NCI-H187 (cell line): ENCODE measurements around the gene NOS1AP.

Experiments
- DNase-seq, 2 experiments: peaks; one replicate each; lab custom pipeline; 2025; lab: John Stamatoyannopoulos, UW

NOS1AP gene

DNA sequence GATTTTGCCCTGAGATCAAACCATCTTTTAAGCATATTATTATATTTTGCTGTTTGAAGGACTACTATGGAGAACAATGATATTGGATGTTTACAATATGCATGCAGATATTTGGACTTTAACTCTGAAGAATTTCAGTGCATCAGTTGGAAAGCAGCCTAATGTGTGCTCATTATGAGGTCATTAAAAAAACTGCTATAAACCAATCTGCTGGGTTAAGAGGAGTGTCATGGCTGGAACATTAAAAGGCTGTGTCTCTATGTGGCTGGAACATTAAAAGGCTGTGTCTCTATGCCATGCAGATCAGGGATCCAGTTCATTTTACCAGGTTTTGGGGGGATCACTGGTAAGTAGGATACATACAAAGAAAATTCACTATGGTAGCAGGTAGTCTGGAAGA is 229.5 kb downstream of the NOS1AP start:
- no peak for DNase-seq

DNA sequence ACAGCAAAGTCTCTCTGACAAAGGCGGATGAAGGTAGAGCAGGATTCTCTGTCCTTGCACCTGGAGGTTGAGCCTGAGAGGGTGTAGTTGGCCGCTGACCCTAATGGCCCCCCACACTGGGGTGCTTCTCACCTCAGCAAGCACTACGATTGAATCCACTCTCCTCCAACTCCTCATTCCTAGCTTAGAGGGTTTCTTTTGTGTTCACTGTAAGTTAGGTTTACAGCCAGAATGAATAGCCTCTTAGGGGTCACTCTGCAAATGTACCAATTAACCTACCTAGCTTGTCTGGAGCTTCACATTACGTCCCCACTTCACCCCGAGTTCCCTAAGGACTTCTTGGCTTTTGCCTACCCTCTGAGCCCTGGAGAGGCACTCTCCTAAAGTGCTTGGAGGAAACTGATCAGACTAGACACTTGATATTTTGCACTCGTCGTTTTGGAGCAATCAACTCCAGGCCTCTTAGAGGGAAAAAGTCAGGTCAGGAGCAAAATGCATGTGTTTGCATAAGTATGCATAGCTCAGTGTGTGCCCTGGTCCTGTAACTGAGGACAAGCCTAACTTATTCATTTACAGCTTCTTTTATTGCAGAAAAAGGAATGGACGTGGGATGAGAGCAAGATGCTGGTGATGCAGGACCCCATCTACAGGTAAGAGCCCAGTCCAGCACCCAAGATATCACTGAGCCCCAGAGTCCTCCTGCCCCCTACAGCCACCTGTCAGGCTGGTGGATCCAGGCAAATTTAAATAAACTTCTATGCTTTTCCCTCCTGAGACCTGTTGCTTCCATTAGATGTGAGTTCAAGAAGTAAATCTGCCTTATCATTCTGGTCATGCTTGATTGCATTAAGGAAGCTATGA is 230.8 kb downstream of the NOS1AP start:
- DNase-seq = peak; percentile 93 to 94

DNA sequence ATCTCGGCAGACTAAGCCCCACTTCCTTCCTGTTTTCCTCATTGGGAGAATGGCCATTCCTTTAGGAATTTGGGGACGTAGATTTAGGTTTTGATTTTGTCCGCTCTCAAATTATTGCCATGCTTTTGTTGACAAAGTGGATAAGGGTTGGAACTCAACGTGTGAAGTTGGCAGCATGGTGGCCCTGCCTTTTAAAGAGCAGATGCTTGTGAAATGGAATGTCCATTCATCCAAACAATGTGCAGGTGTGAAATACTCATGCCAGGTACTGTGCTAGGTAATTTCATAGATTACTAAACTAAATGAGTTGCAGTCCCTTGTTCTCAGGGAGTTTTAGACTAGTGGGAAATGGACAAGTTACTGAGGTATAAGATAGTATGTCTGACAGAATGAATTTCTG is 232.2 kb downstream of the NOS1AP start:
- DNase-seq = no peak

DNA sequence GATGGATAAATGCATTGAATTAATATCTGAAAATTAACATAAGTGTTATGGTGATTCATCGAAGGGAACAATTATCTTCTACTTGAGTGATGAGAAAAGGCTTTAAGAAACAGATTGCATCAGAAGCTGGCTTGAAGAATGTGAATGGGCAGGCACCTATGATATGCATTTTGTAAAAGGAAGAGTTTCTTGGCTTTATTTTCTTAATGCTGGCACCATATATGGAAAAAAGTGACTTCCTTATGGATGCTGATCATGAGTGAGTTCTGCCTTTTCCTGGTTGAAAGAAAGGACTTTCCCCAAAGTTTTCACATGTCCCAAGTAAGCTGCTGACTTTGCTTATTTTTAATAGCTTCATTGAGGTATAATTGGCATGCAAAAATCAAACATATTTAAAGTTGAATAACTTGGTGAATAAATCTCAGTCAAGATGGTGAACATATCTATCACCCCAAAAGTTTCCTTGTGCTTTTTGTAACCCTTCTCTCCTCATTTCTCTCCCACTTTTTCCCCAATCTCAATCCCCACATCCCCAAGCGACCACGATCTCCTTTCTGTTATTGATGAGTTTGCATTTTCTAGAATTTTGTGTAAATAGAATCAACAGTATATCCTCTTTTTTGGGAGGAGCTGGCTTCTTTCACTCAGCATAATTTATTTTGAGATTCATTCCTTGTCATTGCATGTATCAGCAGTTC is 233.0 kb downstream of the NOS1AP start:
- DNase-seq = no peak

DNA sequence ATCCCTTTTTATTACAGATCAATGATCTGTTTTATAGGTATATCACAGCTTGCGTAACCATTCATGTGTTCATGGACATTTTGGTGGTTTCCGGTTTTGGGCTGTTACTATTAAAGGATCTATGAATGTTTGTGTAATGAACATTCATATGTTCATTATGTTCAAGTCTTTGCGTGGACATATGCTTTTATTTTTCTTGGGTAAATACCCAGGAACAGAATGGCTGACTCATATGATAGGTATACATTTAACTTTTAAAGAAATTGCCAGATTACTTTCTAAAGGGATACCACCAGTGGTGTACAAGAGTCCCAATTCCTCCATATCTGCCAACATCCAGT is 233.5 kb downstream of the NOS1AP start:
- no peak for DNase-seq

DNA sequence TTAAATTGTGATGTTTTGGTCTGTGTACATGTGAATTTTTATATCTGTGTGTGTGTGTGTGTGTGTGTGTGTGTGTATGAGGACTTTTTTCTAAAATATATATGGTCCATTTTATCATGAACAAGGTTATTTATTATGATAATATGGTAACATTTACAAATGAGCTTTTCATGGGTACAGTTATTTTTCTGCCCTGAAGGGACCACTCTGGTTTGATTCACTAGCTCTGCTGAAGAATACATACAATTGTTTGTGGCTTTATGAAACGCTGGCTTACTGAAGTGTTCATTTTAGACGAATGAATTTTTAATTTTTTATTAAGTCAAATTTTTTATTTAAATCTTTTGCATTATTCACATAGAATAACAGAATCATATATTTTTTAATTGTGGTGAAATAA is 235.2 kb downstream of the NOS1AP start:
- DNase-seq = no peak

DNA sequence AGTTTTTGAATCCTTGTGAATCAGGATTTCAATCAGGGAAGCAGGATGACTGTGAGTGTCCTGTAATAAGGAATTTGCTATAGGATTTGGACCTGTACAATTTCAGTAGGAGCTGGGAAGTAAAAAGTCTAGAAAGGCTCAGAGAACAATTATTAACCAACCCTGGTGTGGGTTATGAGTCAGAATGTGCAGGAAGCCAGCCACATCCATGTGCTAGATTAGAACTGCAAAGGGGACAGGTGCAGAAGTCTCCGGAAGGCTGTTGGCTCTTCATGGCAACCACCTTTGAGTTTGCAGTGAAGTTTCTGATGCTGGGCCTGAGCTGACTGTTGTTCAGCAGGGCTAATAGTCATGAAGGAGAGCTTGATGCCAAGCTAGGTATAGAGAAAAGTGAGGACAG is 236.5 kb downstream of the NOS1AP start:
- DNase-seq = no peak

DNA sequence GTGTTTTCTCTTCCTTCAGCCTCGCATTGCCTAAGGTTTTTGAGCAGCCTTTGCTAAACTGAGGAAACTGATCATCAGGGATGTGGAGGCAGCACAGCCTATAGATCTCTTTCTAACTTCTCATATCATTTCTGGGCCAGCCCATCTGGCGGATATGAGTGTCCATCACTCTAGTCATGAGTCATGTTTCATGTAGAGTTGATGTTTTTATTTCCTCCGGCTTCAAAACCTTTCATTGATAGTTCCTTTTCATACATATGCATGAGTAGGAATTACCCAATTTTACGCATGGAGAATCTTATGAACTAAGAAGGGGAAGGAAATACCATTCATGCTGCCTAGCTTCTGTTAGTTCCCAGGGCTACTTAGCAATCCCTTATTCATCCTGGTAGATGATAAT is 240.8 kb downstream of the NOS1AP start:
- no peak for DNase-seq

DNA sequence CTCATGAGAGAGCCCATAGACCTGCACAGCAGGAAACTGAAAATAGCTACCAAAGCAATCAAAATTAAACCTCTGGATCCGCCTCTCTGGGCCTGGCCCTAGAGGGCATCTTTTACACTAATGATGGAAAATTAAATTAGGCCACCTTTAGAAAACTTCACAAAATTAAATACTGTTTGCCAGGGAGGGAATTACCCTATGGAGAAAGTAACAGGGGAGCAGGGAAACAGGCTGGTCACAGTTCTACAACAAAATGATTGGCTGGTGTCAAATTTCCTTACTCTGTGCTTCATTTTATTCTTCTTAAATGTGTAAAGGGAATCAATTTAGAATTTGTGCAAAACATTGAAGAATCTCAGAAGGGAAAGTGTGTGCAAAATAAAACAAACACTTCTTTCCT is 244.7 kb downstream of the NOS1AP start:
- no peak for DNase-seq

DNA sequence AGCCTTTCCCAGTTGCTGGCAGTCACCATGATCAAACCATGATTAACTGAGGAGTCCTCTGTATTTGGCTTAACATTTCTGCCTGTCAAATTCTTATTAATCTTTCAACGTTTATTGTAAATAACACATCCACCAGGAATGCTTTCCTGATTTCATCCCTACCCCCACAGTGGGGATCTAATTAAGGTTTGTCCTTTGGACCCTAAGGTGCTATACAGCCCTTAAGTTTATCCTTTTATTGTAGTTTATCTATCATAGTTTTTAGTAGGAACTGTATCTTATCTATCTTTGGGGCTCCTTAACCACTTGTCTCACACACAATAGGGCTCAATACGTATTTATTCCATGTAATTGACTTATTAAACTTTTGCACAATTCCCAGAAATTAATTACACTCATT is 246.2 kb downstream of the NOS1AP start:
- no peak for DNase-seq

DNA sequence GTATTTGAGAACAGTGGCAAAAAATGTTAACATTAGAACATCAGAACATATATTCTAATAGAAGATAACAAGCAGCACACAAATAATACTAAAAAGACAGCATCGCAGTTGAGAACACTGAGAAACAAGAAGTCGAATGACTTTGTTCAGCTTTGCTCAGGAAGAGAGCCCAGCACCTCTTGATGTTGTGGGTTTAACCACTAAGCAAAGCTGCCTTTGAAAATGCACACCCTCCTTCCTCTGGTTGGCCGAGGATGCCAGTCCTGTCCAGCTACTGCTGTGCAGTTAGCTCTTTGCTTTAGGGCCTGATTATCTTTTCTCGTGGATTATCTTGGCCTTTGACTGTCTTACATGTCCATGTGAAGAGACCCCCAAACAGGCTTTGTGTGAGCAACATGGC is 246.7 kb downstream of the NOS1AP start:
- DNase-seq = no peak

DNA sequence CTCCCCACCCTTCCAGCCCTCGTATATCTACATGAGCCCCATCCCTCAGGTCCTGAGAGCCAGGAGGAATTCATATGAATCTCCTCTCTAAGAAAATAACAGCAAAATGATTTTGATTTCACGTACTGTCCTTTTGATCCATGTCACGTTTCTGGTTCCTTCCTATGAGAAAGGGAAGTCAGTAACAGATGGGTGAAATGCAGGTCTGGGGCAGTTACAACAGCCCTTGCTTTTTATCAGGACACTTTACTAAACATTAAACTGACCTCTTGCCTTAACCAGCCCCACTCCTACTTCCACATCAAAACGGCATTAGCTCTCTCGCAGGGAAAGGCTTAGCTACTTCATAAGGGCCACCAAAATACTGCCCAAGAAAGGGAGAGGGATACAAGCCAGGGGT is 248.1 kb downstream of the NOS1AP start:
- no peak for DNase-seq

DNA sequence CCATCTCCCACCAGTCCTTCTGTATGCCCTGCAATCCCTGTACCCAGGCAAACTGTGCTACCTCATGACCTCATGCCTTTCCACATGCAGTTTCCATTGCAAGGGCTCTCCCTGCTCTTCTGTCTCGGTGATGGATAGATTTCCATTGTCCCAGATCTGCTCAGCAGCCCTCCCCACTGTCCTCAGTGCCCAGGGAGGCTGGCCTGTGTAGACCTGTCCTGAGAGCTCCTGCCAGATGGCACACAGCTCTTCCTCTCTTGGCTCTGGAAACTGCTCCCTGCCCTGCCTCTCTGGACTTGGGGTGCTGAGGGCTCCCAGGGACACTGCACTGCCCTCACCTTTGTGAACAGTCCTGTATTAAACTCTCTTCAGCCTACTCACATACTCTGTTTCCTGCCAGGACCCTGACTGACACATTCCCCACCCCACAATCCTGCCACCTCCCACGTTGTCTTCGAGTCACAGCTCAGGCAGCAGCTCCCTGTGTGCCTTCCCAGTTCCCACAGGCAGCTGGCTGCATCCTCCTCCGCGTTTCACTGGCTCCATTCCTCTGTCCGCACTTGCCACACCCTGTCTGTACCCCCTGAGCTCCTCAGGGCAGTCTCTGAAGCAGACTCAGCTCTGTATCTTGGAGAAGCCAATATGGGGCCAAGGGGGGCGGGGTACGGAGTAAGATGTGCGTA is 250.1 kb downstream of the NOS1AP start:
- no peak for DNase-seq

DNA sequence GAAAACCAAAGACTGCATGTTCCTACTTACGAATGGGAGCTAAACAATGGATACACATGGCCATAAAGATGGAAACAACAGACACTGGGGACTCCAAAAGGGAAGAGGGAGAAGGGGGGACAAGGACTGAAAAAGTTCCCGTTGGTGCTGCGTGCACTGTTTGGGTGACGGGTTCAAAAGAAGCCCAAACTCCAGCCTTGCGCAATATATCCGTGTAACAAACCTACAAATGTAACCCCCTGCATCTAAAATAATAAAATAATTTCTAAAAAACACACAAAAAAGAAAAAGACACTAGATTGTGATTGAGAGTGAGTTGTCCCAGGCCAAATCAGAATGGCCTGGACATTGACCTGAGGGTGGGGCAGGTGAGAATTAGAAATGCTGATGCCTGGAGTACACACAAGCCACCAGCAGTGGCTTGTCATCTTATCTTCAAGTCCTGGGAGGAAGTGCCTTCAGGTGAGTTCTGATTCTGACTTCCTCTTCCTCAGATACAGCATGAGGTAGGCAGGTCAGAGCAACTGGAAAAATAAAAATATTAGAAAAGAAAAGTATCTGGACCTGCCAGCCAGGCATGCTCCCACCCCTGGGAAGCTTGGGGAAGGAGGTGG is 252.4 kb downstream of the NOS1AP start:
- no peak for DNase-seq

DNA sequence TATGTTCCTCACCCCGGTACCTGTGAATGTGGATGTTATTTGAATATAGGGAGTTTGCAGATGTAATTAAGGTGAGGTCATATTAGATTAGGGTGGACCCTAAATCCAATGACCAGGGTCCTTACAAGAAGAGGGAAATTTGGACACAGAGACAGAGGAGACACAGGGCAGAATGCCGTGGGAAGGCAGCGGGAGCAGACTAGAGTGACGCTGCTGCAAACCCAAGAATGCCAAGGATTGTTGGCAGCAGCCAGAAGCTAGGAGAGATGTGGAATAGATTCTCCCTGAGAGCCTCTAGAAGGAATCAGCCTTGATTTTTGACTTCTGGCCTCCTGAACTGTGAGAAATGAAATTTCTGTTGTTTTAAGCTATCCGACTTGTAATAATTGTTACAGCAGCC is 253.5 kb downstream of the NOS1AP start:
- no peak for DNase-seq

DNA sequence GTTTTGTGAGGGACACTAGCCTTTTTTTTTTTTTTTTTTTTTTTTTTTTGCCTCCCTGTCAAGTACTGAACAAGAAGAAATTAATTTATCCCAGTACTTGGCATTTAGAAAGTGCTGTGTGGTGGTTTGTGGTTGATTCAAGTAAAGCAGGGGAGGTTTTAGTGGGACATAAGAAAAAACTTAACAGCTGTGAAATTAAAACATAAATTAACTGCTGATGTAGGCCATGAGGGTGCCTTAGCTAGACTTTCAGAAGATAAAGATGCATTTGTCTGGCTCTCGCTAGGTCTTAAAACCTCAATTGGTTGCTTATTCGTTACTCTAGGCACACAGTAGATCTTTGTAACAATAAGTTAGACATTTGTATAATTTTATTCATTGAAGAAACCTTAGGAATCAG is 254.9 kb downstream of the NOS1AP start:
- no peak for DNase-seq

DNA sequence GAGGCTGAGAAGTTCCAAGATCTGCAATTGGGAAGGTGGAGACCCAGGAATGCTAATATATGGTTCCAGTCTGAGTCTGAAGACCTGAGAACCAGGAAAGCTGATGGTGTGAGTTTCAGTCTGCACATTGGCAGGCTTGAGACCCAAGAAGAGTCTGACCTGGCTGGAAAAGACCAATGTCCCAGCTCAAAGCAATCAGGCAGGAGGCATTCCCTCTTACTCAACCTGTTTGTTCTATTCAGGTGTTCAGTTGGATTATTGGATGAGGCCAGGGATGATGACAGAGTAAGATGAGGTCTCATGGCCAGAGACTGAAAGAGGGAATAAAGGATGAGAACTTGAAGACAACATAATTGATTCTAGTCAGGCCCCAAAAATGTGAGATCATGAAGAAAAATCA is 257.1 kb downstream of the NOS1AP start:
- DNase-seq = no peak

DNA sequence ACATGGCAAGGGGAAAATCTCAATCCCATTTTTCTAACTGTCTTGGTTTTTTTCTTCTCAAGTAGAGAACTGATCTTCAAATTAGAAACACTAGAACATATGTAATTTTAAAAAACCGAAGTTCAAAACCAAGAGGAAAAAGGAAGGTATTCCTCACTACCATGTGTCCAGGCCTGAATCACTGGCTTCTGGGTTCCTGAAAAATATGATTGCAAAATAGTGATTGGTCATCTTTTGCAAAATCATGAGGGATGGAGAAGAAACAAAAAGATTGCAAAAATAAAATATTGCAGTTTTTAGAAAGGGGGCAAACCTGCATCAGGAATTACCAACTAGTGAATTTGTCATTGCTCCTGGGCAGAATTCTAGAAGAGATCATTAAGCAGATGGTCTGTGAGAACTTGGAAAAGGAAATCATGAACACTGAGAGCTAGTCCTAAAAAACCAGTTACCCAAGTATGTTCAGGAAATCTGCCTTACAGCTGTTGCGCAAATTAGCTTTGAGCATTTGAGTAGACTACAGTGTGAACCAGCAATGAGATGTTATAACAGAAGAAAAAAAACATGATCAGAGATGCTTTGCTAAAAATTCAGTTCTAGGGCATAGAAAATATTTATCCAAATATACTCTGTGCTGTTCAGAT is 257.8 kb downstream of the NOS1AP start:
- DNase-seq = no peak

DNA sequence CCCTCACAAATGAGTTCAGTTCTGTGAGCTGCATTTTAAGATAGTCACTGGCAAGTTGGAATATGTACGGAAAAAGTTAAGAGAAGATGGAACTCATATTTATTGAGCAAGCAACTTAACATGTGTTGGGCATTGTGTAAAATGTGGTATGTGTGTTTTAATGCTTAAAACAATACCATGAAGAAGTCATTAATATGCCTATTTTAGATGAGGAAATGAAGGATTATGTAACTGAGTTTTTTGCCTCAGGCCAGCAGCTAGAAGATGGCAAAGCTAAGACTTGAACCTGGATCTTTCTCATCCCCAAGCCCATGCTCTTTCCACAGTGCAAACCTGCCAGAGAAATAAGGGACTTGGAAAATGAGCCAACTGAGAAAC is 258.3 kb downstream of the NOS1AP start:
- no peak for DNase-seq

DNA sequence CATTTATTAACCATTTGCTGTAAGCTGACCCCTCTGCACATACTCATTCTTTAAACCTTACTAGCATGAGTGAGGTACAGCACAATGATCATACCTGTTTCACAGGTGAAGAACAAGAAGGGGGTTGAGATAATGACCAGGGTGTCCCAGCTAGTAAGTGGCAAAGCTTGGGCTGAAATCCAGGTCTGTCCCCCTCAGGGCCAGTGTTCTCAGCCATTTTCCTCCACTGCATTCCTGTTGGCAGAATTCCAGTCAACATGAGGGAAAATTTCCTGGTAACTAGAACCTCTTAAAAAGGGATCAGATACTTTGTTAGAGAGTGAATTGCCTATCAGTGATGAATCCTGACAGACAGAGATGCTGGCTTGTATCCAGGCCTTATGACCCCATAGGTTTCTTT is 259.0 kb downstream of the NOS1AP start:
- DNase-seq = no peak

DNA sequence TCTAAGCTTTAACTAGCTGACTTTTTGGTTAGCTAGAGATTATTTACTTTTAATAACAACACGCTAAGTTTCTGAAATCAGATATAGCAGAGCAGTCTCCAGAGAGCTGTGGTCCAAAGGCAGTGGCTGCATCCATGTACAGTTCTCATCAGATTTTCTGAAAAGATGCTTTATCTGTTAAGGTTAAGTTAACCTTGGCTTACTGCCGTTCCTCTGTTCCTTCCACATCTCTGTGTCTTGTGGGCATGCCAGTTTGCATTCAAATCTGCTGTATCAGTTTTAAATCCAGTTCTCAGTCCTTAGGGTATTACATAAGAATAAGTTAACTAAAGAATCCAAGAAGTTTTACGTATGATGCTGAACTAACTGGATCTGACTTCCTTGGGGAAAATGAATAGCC is 260.3 kb downstream of the NOS1AP start:
- no peak for DNase-seq

DNA sequence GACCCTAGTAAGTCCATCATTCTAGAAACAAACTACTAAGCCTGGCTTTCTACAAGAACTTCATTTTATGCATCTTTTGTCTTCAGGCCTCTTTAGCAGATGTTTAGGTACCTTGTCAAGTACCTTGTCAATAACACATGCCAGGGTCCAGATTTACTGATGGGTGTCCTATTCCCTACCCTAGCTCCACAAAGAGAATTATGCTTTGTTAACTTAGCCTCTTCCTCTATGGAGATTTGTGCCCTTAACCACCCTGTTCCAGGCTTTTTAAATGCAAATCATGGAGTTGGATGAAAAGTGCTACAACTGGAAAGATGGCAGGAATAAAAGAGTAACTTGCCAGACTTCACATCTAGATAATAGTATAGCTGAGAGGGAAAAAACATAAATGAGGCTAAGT is 264.5 kb downstream of the NOS1AP start:
- DNase-seq = no peak
